GM12878 (cell line): ENCODE results near the gene SH2B3. TPM values are rescaled to one million over a fixed set of nuclear protein-coding genes. Genes with fewer than 3 reads are reported as not detected.

Source experiments
- ATAC-seq: fragments of 200-7000 bp; cut with Tn5 transposase; 3 replicates; pipeline ENCODE4 v1.9.1; 2020; ENCODE audit warnings: mild to moderate bottlenecking, moderate library complexity
- BruUV-seq: library from RNA; stranded (reverse); fragments of 400-500 nt; replicated peaks from 2 replicates; lab custom pipeline; 2021; lab: Mats Ljungman, UMichigan
- CTCF ChIA-PET: fragments of 300-600 bp; sonication (Branson Sonifier 250); formaldehyde crosslinking; extraction: SDS; loops from one replicate; lab custom pipeline; 2021; ENCODE audit warnings: inconsistent platforms; lab: Yijun Ruan, JAX
- POLR2A ChIA-PET: fragments of 350-600 bp; formaldehyde crosslinking; extraction: SDS; loops from one replicate; lab custom pipeline; 2021; ENCODE audit warnings: inconsistent platforms; lab: Charles Lee
- RAD21 ChIA-PET: fragments of 300-600 bp; sonication (Branson Sonifier 250); formaldehyde crosslinking; loops from one replicate; lab custom pipeline; 2023; ENCODE audit warnings: antibody characterized with exemption; ENCODE audit not compliant: unreplicated experiment; lab: Charles Lee
- SMC1A ChIA-PET: fragments of 300-600 bp; sonication (Branson Sonifier 250); formaldehyde crosslinking; loops from one replicate; lab custom pipeline; 2023; ENCODE audit not compliant: unreplicated experiment, uncharacterized antibody; lab: Charles Lee
- DNase-seq: peaks from one replicate; pipeline ENCODE4 v3.0.0-alpha.2; 2011; ENCODE audit warnings: low read depth, low spot score
- FAIRE-seq: peaks from 3 replicates; lab custom pipeline; 2011; peaks lifted over from hg19 to GRCh38; lab: Jason Lieb, UNC
- H2AFZ ChIP-seq: 2 replicates; pipeline ENCODE4 v1.6.0; 2011; ENCODE audit warnings: low read depth, low read length, control low read depth; ENCODE audit not compliant: control insufficient read depth
- H3K27ac ChIP-seq: 2 replicates; pipeline ENCODE4 v1.5.1; 2011; ENCODE audit warnings: control low read depth; ENCODE audit not compliant: control insufficient read depth, insufficient read depth
- H3K27me3 ChIP-seq, 2 experiments: replicated peaks in 1 of 2; 2 replicates each; pipeline versions ENCODE4 v1.6.0 to v1.6.1; 2011; ENCODE audit warnings: low read length in 1 of 2; ENCODE audit not compliant: control insufficient read depth in 2 of 2, insufficient read depth in 2 of 2
- H3K36me3 ChIP-seq, 2 experiments: 2 replicates each; pipeline ENCODE4 v1.5.1; 2011; ENCODE audit warnings: low read length in 1 of 2; ENCODE audit not compliant: control insufficient read depth in 2 of 2, insufficient read depth in 2 of 2
- H3K4me1 ChIP-seq: 2 replicates; pipeline ENCODE4 v1.6.1; 2011; ENCODE audit warnings: mild to moderate bottlenecking, low read length, moderate library complexity, mixed read lengths; ENCODE audit not compliant: control insufficient read depth, insufficient read depth
- H3K4me2 ChIP-seq: 2 replicates; pipeline ENCODE4 v1.6.0; 2011; ENCODE audit warnings: control low read depth; ENCODE audit not compliant: control insufficient read depth, insufficient read depth
- H3K4me3 ChIP-seq: fragments of 200-600 bp; sonication (generic); 2 replicates; pipeline ENCODE4 v1.5.1; 2016
- H3K79me2 ChIP-seq: 2 replicates; pipeline ENCODE4 v1.6.0; 2011; ENCODE audit warnings: low read length; ENCODE audit not compliant: control insufficient read depth, insufficient read depth
- H3K9ac ChIP-seq: 2 replicates; pipeline ENCODE4 v1.8.0; 2011; ENCODE audit warnings: low read length, control low read depth, mixed read lengths; ENCODE audit not compliant: control insufficient read depth, insufficient read depth
- H3K9me3 ChIP-seq: replicated peaks from 3 replicates; pipeline ENCODE4 v1.5.1; 2011; ENCODE audit warnings: mild to moderate bottlenecking, low read length; ENCODE audit not compliant: control insufficient read depth, insufficient read depth
- H4K20me1 ChIP-seq: 2 replicates; pipeline ENCODE4 v1.6.0; 2011; ENCODE audit not compliant: control insufficient read depth, insufficient read depth
- CHD2 ChIP-seq: IDR thresholded peaks from 2 replicates; pipeline ENCODE4 v1.6.1; 2011; ENCODE audit warnings: low read depth, low read length, improper control_type of control experiment, borderline replicate concordance
- ESRRA ChIP-seq: IDR thresholded peaks from 2 replicates; pipeline ENCODE4 v1.6.1; 2012; ENCODE audit warnings: mild to moderate bottlenecking, low read length, improper control_type of control experiment
- HDAC2 ChIP-seq: fragments of 200-600 bp; sonication (generic); IDR thresholded peaks from 2 replicates; pipeline ENCODE4 v1.6.1; 2017
- IKZF1 ChIP-seq: fragments of 450-650 bp; conservative IDR thresholded peaks from 2 replicates; pipeline ENCODE4 v1.6.1; 2017; ENCODE audit warnings: antibody characterized with exemption, mild to moderate bottlenecking
- KDM1A ChIP-seq: fragments of 200-600 bp; sonication (generic); IDR thresholded peaks from 2 replicates; pipeline ENCODE4 v1.6.1; 2016; ENCODE audit warnings: borderline replicate concordance
- MEF2B ChIP-seq: fragments of 450-650 bp; IDR thresholded peaks from 2 replicates; pipeline ENCODE4 v1.6.1; 2018; ENCODE audit warnings: mild to moderate bottlenecking, moderate library complexity; ENCODE audit not compliant: partially characterized antibody, poor library complexity, severe bottlenecking
- PAX8 ChIP-seq: fragments of 450-650 bp; IDR thresholded peaks from 2 replicates; pipeline ENCODE4 v1.6.1; 2017; ENCODE audit warnings: mild to moderate bottlenecking, moderate library complexity
- POU2F2 ChIP-seq: IDR thresholded peaks from 3 replicates; pipeline ENCODE4 v1.6.1; 2011; ENCODE audit warnings: low read depth, mild to moderate bottlenecking, low read length, borderline replicate concordance
- SIN3A ChIP-seq: IDR thresholded peaks from 2 replicates; pipeline ENCODE4 v1.6.1; 2012; ENCODE audit warnings: low read depth, low read length, improper control_type of control experiment
- SIX5 ChIP-seq: IDR thresholded peaks from 2 replicates; pipeline ENCODE4 v1.6.1; 2011; ENCODE audit warnings: mild to moderate bottlenecking, low read depth, low read length, moderate library complexity; ENCODE audit not compliant: severe bottlenecking
- SMAD5 ChIP-seq: IDR thresholded peaks from 2 replicates; pipeline ENCODE4 v1.6.1; 2016; ENCODE audit warnings: antibody characterized with exemption, low read depth
- TCF12 ChIP-seq: IDR thresholded peaks from 2 replicates; pipeline ENCODE4 v1.6.1; 2011; ENCODE audit warnings: low read depth, mild to moderate bottlenecking, low read length
- WRNIP1 ChIP-seq: IDR thresholded peaks from 2 replicates; pipeline ENCODE4 v1.6.1; 2011; ENCODE audit warnings: low read depth, low read length, improper control_type of control experiment, borderline replicate concordance
- ZBED1 ChIP-seq: IDR thresholded peaks from 2 replicates; pipeline ENCODE4 v1.6.1; 2016; ENCODE audit warnings: borderline replicate concordance
- WGBS: methylation state at CpG from one replicate; pipeline ENCODE4 v1.1.6; 2016; ENCODE audit warnings: low lambda C conversion rate; ENCODE audit not compliant: insufficient replicate concordance, insufficient coverage; ENCODE audit errors: missing lambda C conversion rate; 5-methylcytosine and 5-hydroxymethylcytosine counted together
- in situ Hi-C: fragments of 300-500 bp; cut with MboI; formaldehyde crosslinking; loops from 9 replicates; pipeline ENCODE4 v1.14.3; 2018; ENCODE audit warnings: mixed read lengths
- intact Hi-C: fragments of 100-400 bp; cut with micrococcal nuclease; formaldehyde crosslinking; loops from one replicate; pipeline ENCODE4 v1.14.2; 2022; ENCODE audit not compliant: unreplicated experiment
- polyA plus RNA-seq, 11 experiments: library from polyadenylated mRNA; depleted of rRNA in 4 of 11; unstranded in 6 of 11; stranded (reverse) in 5 of 11; fragments of >200 nt; fragmentation: Nextera tagmentation in 4 of 11; fragmentation: Illumina TruSeq in 1 of 11; extraction: Ambion mirVana in 4 of 11; extraction: Trizol in 1 of 11; gene quantifications; 1 replicate in 1 of 11; 2 replicates in 10 of 11; pipeline versions ENCODE4 v1.2.1 to v1.2.3, GENCODE V29; 2011 to 2016; ENCODE audit warnings: inconsistent platforms in 2 of 11, missing spikeins in 2 of 11, low read depth in 1 of 11
- total RNA-seq, 4 experiments: library from RNA; depleted of rRNA in 3 of 4; stranded (reverse); fragments of >200 nt in 3 of 4; fragmentation: Illumina TruSeq in 1 of 4; extraction: Trizol in 1 of 4; gene quantifications; 2 replicates each; pipeline versions ENCODE4 v1.2.1 to v1.2.3, GENCODE V29; 2013 to 2021
- TF ChIP-seq, protein P1 (sequence below): fragments of 450-650 bp; IDR thresholded peaks from 2 replicates; pipeline ENCODE4 v1.6.1; 2017; ENCODE audit warnings: mild to moderate bottlenecking, moderate library complexity
- TF ChIP-seq, protein P2 (sequence below): fragments of 450-650 bp; IDR thresholded peaks from 2 replicates; pipeline ENCODE4 v1.6.1; 2016; ENCODE audit warnings: mild to moderate bottlenecking, moderate library complexity, borderline replicate concordance

SH2B3 gene
- total and polyA plus RNA-seq, 10 of the 15 experiments (the other 5 are each of a cell fraction or from before 2014, with no cell fraction given) = 5.8 to 46.4 (median 23.3) TPM

DNA sequence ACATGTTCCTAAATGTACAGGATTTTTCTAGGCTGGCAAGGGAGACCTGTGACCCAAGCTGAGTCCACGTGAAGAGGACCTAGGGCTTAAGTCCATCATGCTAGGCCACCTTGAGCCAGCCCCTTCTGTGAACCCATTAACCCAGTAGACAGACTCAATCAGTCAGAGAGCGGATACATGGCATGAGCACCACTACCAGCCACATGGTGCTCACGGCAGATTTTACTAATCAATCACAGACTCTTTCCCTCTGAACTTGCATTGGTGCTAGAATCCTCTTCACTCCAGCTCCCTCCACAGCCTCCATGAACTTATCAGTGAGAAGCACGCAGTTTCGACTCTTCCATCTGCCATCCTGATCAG is 45.8 kb upstream of the SH2B3 start:
- H3K9me3 ChIP-seq = no peaks in the 10 kb centered on the region
- no peak overlapping the region for H3K4me3 ChIP-seq
- no peak for FAIRE-seq
- H3K9ac ChIP-seq = no peak overlapping the region
- no peaks in the 10 kb centered on the region for H3K79me2 ChIP-seq
- ChIA-PET RAD21 (no interaction called here), CTCF (interaction anchor here (1.0 kb wide), 1 partner anchor 38 kb away, joined by 3 read pairs; no protein-coding TSS in a partner anchor), SMC1A (no interaction called here), POLR2A (no interaction called here)
- no peak overlapping the region for H3K27ac ChIP-seq
- no TSS peak for BruUV-seq
- intact Hi-C loops (no loop called here), in situ Hi-C loops (no loop called here)
- no peak overlapping the region for H3K4me2 ChIP-seq
- 77% methylated on average over 5 of the region's 5 CpGs for WGBS
- peaks cover 7% of the 10 kb centered on the region for H3K4me1 ChIP-seq
- no peak overlapping the region for H2AFZ ChIP-seq
- no peak for ATAC-seq
- no peak for DNase-seq
- no peaks in the 10 kb centered on the region for H3K36me3 ChIP-seq
- H4K20me1 ChIP-seq = no peaks in the 10 kb centered on the region
- H3K27me3 ChIP-seq = no peaks in the 10 kb centered on the region; a peak in 1 of 4 replicates
- no peak for TF ChIP-seq SIN3A
- no peak for TF ChIP-seq ZBED1
- TF ChIP-seq WRNIP1 = no peak
- no peak for TF ChIP-seq SMAD5
- TF ChIP-seq IKZF1 = no peak
- no peak for TF ChIP-seq HDAC2
- TF ChIP-seq ESRRA = no peak
- no peak for TF ChIP-seq TCF12
- no peak for TF ChIP-seq MEF2B
- TF ChIP-seq POU2F2 = no peak
- no peak for TF ChIP-seq SIX5
- TF ChIP-seq, protein P1, sequence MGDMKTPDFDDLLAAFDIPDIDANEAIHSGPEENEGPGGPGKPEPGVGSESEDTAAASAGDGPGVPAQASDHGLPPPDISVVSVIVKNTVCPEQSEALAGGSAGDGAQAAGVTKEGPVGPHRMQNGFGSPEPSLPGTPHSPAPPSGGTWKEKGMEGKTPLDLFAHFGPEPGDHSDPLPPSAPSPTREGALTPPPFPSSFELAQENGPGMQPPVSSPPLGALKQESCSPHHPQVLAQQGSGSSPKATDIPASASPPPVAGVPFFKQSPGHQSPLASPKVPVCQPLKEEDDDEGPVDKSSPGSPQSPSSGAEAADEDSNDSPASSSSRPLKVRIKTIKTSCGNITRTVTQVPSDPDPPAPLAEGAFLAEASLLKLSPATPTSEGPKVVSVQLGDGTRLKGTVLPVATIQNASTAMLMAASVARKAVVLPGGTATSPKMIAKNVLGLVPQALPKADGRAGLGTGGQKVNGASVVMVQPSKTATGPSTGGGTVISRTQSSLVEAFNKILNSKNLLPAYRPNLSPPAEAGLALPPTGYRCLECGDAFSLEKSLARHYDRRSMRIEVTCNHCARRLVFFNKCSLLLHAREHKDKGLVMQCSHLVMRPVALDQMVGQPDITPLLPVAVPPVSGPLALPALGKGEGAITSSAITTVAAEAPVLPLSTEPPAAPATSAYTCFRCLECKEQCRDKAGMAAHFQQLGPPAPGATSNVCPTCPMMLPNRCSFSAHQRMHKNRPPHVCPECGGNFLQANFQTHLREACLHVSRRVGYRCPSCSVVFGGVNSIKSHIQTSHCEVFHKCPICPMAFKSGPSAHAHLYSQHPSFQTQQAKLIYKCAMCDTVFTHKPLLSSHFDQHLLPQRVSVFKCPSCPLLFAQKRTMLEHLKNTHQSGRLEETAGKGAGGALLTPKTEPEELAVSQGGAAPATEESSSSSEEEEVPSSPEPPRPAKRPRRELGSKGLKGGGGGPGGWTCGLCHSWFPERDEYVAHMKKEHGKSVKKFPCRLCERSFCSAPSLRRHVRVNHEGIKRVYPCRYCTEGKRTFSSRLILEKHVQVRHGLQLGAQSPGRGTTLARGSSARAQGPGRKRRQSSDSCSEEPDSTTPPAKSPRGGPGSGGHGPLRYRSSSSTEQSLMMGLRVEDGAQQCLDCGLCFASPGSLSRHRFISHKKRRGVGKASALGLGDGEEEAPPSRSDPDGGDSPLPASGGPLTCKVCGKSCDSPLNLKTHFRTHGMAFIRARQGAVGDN = no peak
- TF ChIP-seq KDM1A = no peak
- no peak for TF ChIP-seq PAX8
- TF ChIP-seq CHD2 = no peak
- TF ChIP-seq, protein P2, sequence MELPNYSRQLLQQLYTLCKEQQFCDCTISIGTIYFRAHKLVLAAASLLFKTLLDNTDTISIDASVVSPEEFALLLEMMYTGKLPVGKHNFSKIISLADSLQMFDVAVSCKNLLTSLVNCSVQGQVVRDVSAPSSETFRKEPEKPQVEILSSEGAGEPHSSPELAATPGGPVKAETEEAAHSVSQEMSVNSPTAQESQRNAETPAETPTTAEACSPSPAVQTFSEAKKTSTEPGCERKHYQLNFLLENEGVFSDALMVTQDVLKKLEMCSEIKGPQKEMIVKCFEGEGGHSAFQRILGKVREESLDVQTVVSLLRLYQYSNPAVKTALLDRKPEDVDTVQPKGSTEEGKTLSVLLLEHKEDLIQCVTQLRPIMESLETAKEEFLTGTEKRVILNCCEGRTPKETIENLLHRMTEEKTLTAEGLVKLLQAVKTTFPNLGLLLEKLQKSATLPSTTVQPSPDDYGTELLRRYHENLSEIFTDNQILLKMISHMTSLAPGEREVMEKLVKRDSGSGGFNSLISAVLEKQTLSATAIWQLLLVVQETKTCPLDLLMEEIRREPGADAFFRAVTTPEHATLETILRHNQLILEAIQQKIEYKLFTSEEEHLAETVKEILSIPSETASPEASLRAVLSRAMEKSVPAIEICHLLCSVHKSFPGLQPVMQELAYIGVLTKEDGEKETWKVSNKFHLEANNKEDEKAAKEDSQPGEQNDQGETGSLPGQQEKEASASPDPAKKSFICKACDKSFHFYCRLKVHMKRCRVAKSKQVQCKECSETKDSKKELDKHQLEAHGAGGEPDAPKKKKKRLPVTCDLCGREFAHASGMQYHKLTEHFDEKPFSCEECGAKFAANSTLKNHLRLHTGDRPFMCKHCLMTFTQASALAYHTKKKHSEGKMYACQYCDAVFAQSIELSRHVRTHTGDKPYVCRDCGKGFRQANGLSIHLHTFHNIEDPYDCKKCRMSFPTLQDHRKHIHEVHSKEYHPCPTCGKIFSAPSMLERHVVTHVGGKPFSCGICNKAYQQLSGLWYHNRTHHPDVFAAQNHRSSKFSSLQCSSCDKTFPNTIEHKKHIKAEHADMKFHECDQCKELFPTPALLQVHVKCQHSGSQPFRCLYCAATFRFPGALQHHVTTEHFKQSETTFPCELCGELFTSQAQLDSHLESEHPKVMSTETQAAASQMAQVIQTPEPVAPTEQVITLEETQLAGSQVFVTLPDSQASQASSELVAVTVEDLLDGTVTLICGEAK = no peak
